Stimulated activated memory B cell treated with anti-CD40 and anti-IgM and Interleukin-4, amounts not matched to agents 10 μg/mL and 1 μg/mL and 100 μg/mL, for 72 hours (primary cell): ENCODE measurements around the gene SGF29.
"Not testable (repeated sequence)": the region's sequence is repeated elsewhere in the genome, so short reads cannot be mapped to it uniquely, and the experiment has no call there.

Source experiments
- ATAC-seq: fragments of 150-1000 bp; cut with Tn5 transposase; 2 replicates; pipeline ENCODE4 v1.10.0; 2021
- H3K27ac Mint-ChIP-seq: one replicate; pipeline ENCODE4 v1.8.0; 2022; ENCODE audit warnings: mild to moderate bottlenecking, mixed read lengths
- H3K27me3 Mint-ChIP-seq: one replicate; pipeline ENCODE4 v1.8.0; 2022; ENCODE audit warnings: mixed read lengths
- H3K36me3 Mint-ChIP-seq: one replicate; pipeline ENCODE4 v1.8.0; 2022; ENCODE audit warnings: mixed read lengths
- H3K4me1 Mint-ChIP-seq: one replicate; pipeline ENCODE4 v1.8.0; 2022; ENCODE audit warnings: mixed read lengths
- H3K4me3 Mint-ChIP-seq: one replicate; pipeline ENCODE4 v1.8.0; 2022; ENCODE audit warnings: mild to moderate bottlenecking, moderate library complexity, mixed read lengths
- H3K9me3 Mint-ChIP-seq: one replicate; pipeline ENCODE4 v1.8.0; 2022; ENCODE audit warnings: mixed read lengths

The SGF29 gene

DNA sequence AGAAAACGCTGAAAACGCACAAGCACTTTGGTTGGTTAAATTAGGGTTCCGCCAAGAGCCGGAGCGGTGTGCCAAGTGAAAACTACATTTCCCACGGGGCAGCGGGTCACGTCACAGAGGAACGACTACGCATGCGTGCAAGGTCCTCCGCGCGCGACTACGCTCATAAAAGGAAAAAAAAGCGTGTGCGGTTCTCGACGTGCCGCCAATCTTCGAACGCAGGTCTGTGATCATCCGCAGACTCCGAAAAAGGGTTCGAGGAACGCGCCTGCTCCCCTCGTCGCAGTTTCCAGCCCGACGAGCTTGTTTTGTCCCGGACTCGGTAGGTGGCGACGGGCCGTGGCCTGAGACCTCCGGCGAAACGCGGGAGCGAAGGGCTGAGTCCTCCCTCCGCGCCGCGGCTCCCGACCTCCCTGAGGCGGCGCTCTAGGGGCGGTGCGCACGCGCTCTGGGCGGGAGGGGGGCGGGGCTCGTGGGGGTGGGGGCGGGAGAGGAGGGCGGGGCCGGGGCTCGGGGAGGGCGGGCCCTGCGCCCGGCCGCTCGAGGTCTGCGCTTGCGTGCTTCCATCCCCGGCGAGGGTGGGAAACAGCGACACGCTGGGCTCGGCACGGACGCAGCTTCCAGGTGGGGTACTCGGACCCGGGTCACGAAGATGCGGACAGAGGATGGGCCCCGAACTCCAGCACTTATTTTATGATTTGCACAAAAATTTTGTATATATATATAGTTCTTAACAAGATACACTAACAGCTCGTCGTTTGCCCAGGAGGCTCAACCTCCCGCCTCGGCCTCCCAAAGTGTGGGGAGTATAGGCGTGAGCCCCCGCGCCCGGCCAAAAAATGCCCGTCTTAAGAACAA is at the start of gene SGF29:
SGF29 (plus strand) TSS at position 145 of the 858 bp plus-strand sequence. CDS start 27,150 bp downstream, outside the sequence.
- H3K27ac Mint-ChIP-seq: peak within 1 kb of the TSS; percentile 96
- H3K9me3 Mint-ChIP-seq: no peaks in the 10 kb centered on the region
- peaks cover 13% of the 10 kb centered on the region for H3K36me3 Mint-ChIP-seq
- H3K27me3 Mint-ChIP-seq: no peaks in the 10 kb centered on the region
- H3K4me3 Mint-ChIP-seq: peak within 1 kb of the TSS; percentile 94
- ATAC-seq: peak; percentile 95
- H3K4me1 Mint-ChIP-seq: peaks cover 24% of the 10 kb centered on the region

DNA sequence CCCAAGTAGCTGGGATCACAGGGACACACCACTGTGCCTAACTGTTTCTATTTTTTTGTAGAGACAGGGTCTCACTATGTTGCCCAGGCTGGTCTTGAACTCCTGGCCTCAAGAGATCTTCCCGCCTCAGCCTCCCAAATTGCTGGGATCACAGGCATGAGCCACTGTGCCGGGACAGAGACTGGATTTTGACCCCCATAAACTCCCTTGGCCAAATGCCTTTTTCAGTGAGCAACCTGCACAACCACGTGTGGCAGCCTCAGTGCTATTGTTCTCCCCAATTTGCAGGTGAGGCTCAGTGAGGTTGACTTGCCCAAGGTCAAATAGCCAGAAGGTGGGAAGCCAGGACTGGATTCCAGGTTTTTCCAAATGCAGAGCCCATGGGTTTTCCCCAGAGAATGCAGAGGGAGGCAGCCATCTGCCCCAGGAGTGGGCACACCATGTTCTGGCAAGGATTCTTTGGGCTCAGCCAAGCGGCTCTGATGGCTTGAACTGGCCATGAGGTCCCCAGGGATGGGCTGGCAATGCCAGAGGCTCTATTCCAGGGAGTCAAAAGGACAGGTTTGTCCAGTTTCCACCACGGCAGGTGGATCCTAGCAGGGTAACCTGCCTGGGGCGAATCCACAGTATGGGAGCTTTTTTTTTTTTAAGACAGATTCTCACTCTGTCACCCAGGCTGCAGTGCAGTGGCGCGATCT is 48.9 kb upstream of the SGF29 start:
- no peaks in the 10 kb centered on the region for H3K27me3 Mint-ChIP-seq
- no peaks in the 10 kb centered on the region for H3K36me3 Mint-ChIP-seq
- no peaks in the 10 kb centered on the region for H3K9me3 Mint-ChIP-seq
- no peak for ATAC-seq
- no peak overlapping the region for H3K4me3 Mint-ChIP-seq
- H3K4me1 Mint-ChIP-seq: peaks cover 36% of the 10 kb centered on the region
- no peak overlapping the region for H3K27ac Mint-ChIP-seq

DNA sequence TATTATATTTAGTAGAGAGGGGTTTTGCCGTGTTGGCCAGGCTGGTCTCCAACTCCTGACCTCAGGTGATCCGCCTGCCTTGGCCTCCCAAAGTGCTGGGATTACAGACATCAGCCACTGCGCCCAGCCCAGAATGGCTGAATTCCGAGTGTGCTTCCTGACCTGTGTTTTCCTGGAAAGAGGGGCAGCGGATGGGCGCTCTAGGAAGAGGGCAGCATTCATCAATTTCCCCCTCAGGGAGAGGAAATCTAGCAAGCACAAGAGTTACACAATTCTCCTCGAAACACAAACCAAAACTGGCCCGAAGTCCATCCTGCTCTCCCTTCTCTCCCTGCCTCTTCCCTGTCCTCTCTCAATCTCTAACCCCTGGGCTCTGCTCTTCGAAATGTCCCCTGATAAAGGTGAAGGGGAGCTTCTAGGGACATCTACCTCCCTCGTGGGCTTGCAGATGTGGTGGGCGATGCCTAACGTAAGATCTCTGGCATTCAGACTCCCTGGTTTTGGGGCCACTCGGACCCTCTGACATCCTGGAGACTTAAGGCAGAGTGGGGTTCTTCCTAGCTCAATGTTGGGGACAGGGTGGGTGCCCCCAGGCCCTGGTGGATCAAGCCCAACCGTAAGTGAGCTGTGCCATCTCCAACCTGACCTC is 48.1 kb upstream of the SGF29 start:
- no peak overlapping the region for H3K27ac Mint-ChIP-seq
- H3K27me3 Mint-ChIP-seq: peaks cover 5% of the 10 kb centered on the region
- H3K9me3 Mint-ChIP-seq: no peaks in the 10 kb centered on the region
- H3K4me1 Mint-ChIP-seq: peaks cover 28% of the 10 kb centered on the region
- ATAC-seq: no peak
- no peak overlapping the region for H3K4me3 Mint-ChIP-seq
- H3K36me3 Mint-ChIP-seq: no peaks in the 10 kb centered on the region

DNA sequence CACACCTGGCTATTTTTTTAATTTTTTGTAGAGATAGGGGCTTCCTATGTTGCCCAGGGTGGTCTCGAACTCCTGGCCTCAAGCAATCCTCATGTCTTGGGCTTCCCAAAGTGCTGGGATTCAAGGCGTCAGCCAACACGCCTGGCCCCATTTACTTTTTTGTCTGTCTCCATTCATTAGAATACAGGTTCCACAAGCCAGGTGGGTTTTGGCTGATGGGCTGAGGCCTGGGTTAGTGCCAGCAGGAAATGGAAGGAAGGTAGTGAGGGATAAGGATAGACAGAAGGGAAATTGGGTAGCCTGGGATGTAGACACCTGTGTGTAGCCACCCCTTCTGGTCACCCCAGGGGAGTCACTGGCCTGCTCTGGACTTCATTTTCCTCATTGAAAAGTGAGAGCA is 42.7 kb upstream of the SGF29 start:
- H3K9me3 Mint-ChIP-seq: no peaks in the 10 kb centered on the region
- no peak overlapping the region for H3K27ac Mint-ChIP-seq
- H3K27me3 Mint-ChIP-seq: peaks cover 33% of the 10 kb centered on the region
- no peaks in the 10 kb centered on the region for H3K36me3 Mint-ChIP-seq
- no peak for ATAC-seq
- no peak overlapping the region for H3K4me3 Mint-ChIP-seq
- H3K4me1 Mint-ChIP-seq: peaks cover 26% of the 10 kb centered on the region

DNA sequence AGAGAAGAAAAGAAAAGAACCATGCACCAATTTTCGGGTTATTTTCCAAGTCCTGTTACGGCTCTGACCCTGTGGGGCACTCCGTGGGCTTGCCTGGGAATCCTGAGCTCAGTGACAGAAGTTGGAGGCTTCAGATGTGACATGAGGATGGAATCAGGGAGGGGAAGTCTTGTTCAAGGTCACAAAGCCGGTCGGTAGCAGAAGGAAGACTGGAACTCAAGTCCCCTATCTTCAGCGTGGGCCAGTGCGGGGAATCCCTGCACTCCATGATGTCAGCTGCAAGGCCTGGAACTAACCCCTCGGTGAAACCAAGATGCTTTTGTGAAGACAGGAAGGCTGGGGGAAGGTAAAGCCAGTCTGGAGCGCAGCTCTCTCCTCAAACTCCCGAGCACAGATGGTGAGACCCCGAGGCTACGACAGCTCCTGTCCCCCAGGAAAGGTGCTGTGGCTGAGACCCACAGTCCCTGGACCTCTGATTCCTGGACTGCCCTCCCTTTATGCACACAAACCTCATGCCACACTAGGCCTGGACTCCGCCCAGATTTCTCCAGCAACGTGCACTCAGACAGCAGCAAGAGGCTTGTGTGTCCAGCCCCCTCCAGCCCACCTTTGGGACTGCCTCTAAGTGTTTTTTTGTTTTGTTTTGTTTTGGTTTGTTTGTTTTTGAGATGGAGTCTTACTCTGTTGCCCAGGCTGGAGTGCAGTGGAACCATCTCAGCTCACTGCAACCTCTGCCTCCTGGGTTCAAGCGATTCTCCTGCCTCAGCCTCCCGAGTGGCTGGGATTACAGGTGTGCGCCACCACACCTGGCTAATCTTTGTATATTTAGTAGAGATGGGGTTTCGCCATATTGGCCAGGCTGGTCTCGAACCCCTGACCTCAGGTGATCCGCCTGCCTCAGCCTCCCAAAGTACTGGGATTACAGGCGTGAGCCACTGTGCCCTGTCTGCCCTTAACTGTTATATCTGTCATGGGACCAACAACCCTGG is 41.6 kb upstream of the SGF29 start:
- H3K4me1 Mint-ChIP-seq: peaks cover 16% of the 10 kb centered on the region
- peaks cover 33% of the 10 kb centered on the region for H3K27me3 Mint-ChIP-seq
- ATAC-seq: no peak
- H3K36me3 Mint-ChIP-seq: no peaks in the 10 kb centered on the region
- no peak overlapping the region for H3K4me3 Mint-ChIP-seq
- H3K9me3 Mint-ChIP-seq: no peaks in the 10 kb centered on the region
- H3K27ac Mint-ChIP-seq: no peak overlapping the region

DNA sequence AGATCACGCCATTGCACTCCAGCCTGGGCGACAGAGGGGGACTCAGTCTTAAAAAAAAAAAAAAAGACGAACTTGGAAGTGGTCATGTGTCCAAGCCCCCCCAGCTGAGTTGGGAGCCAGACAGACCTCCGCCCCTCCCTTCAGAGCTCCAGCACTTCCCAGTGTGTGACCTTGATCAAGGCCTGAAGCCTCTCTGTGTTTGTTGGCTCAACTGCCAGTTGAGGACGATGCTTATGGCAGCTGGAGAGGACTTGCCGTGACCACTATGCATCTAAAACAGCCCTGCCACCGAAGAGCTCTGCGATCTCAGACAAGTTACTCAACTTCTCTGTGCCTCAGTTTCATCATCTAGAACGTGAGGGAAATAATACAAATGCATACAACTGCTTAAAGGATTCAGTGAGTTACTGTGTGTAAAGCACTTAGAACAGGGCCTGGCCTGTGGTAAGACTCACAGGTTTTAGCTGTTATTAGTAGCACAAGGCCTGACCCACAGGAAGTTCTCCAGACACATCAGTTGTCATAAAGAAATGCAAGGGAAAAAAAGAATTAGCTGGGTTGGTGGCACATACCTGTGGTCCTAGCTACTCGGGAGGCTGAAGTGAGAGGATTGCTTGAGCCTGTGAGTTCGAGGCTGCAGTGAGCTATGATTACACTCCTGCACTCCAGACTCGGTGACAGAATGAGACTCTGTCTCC is 40.1 kb upstream of the SGF29 start:
- H3K9me3 Mint-ChIP-seq: no peaks in the 10 kb centered on the region
- no peak overlapping the region for H3K4me3 Mint-ChIP-seq
- no peaks in the 10 kb centered on the region for H3K36me3 Mint-ChIP-seq
- peaks cover 33% of the 10 kb centered on the region for H3K27me3 Mint-ChIP-seq
- H3K4me1 Mint-ChIP-seq: peaks cover under 1% of the 10 kb centered on the region
- no peak for ATAC-seq
- no peak overlapping the region for H3K27ac Mint-ChIP-seq

DNA sequence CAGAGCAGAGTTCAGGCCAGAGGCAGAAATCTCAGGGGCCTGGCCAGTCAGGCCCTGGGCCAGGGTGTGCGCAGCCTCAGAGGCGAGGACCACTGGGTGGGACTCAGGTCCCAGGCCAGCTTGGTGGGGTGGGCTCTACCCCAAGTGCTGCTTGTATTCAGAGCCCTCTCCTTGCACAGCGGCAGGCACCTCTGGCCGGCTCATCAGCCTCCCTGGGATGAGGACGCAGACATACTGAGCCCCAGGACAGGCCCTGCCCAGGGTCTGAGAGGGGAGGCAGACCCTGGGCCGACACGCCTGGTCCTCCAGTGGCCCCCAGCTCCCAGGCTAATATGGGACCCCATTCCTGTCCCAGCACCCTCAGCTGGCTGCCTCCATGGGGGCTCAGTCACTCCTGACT is 39.5 kb upstream of the SGF29 start:
- H3K36me3 Mint-ChIP-seq: no peaks in the 10 kb centered on the region
- ATAC-seq: peak; percentile 34
- H3K4me1 Mint-ChIP-seq: no peaks in the 10 kb centered on the region
- peaks cover 33% of the 10 kb centered on the region for H3K27me3 Mint-ChIP-seq
- no peak overlapping the region for H3K4me3 Mint-ChIP-seq
- H3K9me3 Mint-ChIP-seq: no peaks in the 10 kb centered on the region
- no peak overlapping the region for H3K27ac Mint-ChIP-seq

DNA sequence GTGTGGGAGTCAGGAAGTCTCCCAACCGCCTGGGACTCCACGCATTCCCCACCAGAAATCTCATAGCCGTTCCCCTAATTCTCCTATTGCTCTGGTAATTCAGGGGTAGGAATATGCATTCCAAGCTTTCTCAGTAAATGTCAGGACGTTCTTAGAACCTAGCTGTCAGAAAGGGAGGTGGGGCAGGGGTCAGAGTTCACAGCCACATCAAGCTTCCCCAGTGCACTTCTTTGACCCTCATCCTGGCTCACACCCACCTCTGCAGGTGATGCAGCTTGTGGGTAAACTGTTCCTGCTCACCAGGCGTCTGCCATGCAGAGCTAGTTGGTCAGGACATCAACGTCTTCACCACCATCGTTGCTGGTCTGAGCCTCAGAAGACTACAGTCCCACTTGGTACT is 33.0 kb upstream of the SGF29 start:
- Mint-ChIP-seq H3K36me3 (no peaks in the 10 kb centered on the region), H3K4me1 (peaks cover 11% of the 10 kb centered on the region), H3K9me3 (no peaks in the 10 kb centered on the region), H3K4me3 (no peak overlapping the region), H3K27ac (no peak overlapping the region), H3K27me3 (peaks cover 14% of the 10 kb centered on the region)
- ATAC-seq: no peak

DNA sequence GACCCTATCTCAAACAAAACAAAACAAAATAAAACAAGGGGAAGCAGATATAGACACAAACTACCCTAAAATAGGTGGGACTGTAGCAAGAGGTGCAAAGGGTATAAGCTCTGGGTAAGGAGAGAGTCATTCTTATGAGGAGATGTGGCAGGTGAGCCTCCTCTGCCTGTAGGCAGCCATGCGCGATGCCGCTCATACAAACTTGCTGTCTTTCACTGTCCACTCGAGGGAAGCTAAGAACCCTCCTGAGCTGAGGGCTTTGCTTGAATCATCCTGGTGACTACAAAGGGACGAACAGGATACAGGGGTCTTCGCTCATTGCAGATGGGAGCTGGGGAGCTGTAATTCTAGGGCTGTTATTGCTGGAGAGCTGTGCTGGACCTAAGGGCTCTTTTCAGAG is 32.3 kb upstream of the SGF29 start:
- Mint-ChIP-seq H3K36me3 (no peaks in the 10 kb centered on the region), H3K4me3 (no peak overlapping the region), H3K9me3 (no peaks in the 10 kb centered on the region), H3K27ac (no peak overlapping the region), H3K27me3 (peaks cover 14% of the 10 kb centered on the region), H3K4me1 (peaks cover 11% of the 10 kb centered on the region)
- ATAC-seq: no peak

DNA sequence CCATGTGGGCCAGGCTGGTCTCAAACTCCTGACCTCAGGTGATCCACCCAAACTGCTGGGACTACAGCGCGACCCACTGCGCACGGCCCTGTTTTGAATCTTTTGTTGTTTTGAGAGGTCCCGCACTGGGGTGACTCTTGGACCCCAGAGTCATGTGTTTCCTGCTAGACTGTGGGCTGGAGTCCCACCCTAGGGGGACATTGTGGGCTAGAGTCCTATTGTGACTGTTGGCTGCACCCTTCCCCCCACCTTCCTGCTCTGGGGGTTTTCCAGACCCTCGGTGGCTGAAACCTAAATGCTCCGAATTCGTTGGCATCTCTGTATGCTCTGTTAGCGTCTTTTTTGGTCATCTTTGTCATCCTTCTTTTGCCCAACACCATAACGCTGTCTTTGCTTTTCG is 30.9 kb upstream of the SGF29 start:
- Mint-ChIP-seq H3K4me1 (peaks cover 11% of the 10 kb centered on the region), H3K27me3 (peaks cover 14% of the 10 kb centered on the region), H3K4me3 (no peak overlapping the region), H3K36me3 (no peaks in the 10 kb centered on the region), H3K9me3 (no peaks in the 10 kb centered on the region), H3K27ac (no peak overlapping the region)
- ATAC-seq: peak; percentile 76

DNA sequence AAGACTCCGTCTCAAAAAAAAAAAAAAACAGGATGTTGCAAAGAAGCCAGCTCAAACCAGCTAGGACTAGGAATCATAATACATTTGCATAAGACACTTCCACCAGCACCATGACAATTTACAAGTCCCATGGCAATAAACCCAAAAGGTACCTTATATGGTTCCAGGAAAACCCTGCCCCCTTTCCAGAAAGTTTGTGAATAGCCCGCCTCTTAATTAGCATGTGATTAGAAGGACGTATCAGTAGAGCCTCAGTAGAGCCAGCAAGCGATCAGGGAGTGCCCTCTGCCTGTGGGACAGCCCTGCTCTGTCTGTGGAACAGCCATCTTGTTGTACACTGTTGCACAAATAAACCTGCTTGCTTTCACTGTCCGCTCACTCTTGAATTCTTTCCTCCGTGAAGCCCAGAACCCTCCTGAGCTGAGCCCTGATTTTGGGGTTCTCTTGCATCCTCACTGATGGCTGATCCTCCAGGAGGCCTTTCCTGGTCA is 29.0 kb upstream of the SGF29 start:
- Mint-ChIP-seq H3K4me1 (peaks cover 11% of the 10 kb centered on the region), H3K27ac (no peak overlapping the region), H3K36me3 (no peaks in the 10 kb centered on the region), H3K9me3 (no peaks in the 10 kb centered on the region), H3K27me3 (peaks cover 9% of the 10 kb centered on the region), H3K4me3 (no peak overlapping the region)
- ATAC-seq: peak; percentile 41

DNA sequence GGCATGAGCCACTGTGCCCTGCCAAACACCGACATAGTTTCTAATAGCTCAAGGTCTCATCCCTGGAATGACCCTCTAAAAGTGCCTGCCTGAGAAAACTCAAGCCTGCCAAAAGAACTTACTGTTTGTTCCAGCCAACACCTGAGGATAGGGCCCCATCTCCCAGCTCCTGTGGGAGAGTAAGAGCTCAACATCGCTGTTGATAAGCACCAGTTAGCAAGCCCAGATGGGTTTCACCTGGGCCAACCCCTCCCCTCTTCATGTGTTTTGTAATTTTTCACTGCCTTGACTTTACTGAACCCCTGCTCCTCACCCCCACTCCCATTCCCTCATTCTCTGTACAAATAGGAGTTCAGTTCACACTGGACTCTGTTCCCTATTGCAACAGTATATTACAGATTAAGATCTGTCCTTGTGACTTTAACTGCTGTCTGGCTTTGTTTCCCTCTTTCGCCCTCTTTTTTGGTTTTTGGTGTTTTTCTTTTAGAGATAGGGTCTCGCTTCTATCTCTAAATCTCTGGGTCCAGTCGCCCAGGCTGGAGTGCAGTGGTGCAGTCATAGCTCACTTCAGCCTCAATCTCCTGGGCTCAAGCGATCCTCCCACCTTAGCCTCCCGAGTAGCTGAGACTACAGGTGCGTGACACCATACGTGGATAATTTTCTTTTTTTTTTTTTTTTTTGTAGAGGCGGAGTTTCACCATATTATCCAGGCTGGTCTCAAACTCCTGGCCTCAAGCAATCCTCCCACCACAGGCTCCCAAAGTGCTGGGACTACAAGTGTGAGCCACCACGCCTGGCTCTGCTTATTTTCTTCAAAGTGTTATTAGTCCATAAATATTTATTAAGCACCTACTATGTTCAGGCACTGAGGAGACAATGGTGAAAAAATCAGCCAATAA is 27.3 kb upstream of the SGF29 start:
- Mint-ChIP-seq H3K4me3 (no peak overlapping the region), H3K4me1 (peaks cover 11% of the 10 kb centered on the region), H3K27me3 (no peaks in the 10 kb centered on the region), H3K9me3 (no peaks in the 10 kb centered on the region), H3K36me3 (no peaks in the 10 kb centered on the region), H3K27ac (no peak overlapping the region)
- no peak for ATAC-seq

DNA sequence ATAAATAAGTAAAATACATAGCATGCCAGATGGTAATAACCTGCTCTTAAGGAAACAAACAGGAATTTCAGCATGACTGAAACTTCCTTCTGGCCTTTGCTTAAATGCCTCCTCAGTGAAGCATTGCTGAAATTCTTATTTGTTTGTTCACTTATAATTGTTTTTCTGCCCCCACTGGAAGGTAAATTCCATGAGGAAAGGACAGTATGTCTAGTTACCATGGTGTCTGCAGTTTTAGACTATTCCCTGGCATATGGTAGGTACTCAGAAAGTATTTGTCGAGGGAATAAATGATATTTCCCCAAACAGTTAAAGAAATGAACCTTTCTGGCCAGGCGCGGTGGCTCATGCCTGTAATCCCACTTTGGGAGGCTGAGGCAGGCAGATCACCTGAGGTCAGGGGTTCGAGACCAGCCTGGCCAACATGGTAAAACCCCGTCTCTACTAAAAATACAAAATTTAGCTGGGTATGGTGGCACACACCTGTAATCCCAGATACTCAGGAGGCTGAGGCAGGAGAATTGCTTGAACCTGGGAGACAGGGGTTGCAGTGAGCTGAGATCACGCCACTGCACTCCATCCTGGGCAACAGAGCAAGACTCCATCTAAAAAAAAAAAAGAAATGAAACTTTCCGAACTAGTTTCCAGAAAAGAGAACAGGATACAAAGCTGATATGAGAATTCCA is 26.5 kb upstream of the SGF29 start:
- H3K27me3 Mint-ChIP-seq: not testable (repeated sequence)

More for the DNA sequence above, 26.5 kb upstream of the SGF29 start:
- not testable (repeated sequence) for H3K4me3 Mint-ChIP-seq, H3K36me3 Mint-ChIP-seq, H3K27ac Mint-ChIP-seq, H3K9me3 Mint-ChIP-seq, ATAC-seq
- H3K4me1 Mint-ChIP-seq: peaks cover 18% of the 10 kb centered on the region
